Activated CD4-positive, alpha-beta T cell treated with anti-CD3 and anti-CD28 coated beads, Interleukin-2, amount 50 U/mL, for 4 hours (primary cell): ENCODE data around the gene TRPM7.
"Not testable (repeated sequence)": the region's sequence is repeated elsewhere in the genome, so short reads cannot be mapped to it uniquely, and the experiment has no call there.

ENCODE experiments used
- DNase-seq, 2 experiments: peaks; one replicate each; pipeline ENCODE4 v3.0.0-alpha.2; 2020

TRPM7 gene

GRCh38 chr15:50686469-50687301, at the start of gene TRPM7:
TSS of gene TRPM7 (minus strand) at chr15:50686797. CDS start at chr15:50686533, 264 bp downstream.
- peak; percentile 80 to 83 for DNase-seq

- DNase-seq: no peak
These were observed 48.6 kb upstream of the TRPM7 start for GRCh38 chr15:50735156-50735555.

GRCh38 chr15:50726315-50726714, 39.7 kb upstream of the TRPM7 start:
- no peak for DNase-seq

- no peak for DNase-seq
These were observed 32.1 kb upstream of the TRPM7 start for GRCh38 chr15:50718700-50719125.

GRCh38 chr15:50712018-50712417, 25.4 kb upstream of the TRPM7 start:
- no peak for DNase-seq

- no peak for DNase-seq
These were observed 24.0 kb upstream of the TRPM7 start for GRCh38 chr15:50710585-50710984.

GRCh38 chr15:50707878-50708427, 21.4 kb upstream of the TRPM7 start:
- DNase-seq: no peak

GRCh38 chr15:50702762-50703334, 16.3 kb upstream of the TRPM7 start:
- DNase-seq: no peak

GRCh38 chr15:50698101-50698500, 11.5 kb upstream of the TRPM7 start:
- no peak for DNase-seq

- no peak for DNase-seq
These were observed 10.7 kb upstream of the TRPM7 start for GRCh38 chr15:50697109-50697797.

- DNase-seq: not testable (repeated sequence)
These were observed 8.1 kb upstream of the TRPM7 start for GRCh38 chr15:50694634-50695165.

GRCh38 chr15:50687302-50687902, 805 bp upstream of the TRPM7 start:
- no peak for DNase-seq

- peak; percentile 72 to 80 for DNase-seq
These were observed 575 bp downstream of the TRPM7 start for GRCh38 chr15:50685976-50686468.

- no peak for DNase-seq
These were observed 1.2 kb downstream of the TRPM7 start for GRCh38 chr15:50685191-50685975.

GRCh38 chr15:50681467-50681866, 5.1 kb downstream of the TRPM7 start:
- DNase-seq: no peak

- DNase-seq: no peak
These were observed 9.7 kb downstream of the TRPM7 start for GRCh38 chr15:50676799-50677483.

GRCh38 chr15:50675535-50676144, 11.0 kb downstream of the TRPM7 start:
- DNase-seq: no peak

- no peak for DNase-seq
These were observed 16.5 kb downstream of the TRPM7 start for GRCh38 chr15:50670115-50670514.

- no peak for DNase-seq
These were observed 17.0 kb downstream of the TRPM7 start for GRCh38 chr15:50669611-50670010.

- no peak for DNase-seq
These were observed 20.7 kb downstream of the TRPM7 start for GRCh38 chr15:50665938-50666337.

- DNase-seq: no peak
These were observed 31.0 kb downstream of the TRPM7 start for GRCh38 chr15:50655555-50655954.
